ENCODE data around the gene COQ9. TPM values are rescaled to one million over a fixed set of nuclear protein-coding genes. Genes with fewer than 3 reads are reported as not detected.

The COQ9 gene
- total RNA-seq, 1 donor from 2014 or later = 48.3 TPM

DNA sequence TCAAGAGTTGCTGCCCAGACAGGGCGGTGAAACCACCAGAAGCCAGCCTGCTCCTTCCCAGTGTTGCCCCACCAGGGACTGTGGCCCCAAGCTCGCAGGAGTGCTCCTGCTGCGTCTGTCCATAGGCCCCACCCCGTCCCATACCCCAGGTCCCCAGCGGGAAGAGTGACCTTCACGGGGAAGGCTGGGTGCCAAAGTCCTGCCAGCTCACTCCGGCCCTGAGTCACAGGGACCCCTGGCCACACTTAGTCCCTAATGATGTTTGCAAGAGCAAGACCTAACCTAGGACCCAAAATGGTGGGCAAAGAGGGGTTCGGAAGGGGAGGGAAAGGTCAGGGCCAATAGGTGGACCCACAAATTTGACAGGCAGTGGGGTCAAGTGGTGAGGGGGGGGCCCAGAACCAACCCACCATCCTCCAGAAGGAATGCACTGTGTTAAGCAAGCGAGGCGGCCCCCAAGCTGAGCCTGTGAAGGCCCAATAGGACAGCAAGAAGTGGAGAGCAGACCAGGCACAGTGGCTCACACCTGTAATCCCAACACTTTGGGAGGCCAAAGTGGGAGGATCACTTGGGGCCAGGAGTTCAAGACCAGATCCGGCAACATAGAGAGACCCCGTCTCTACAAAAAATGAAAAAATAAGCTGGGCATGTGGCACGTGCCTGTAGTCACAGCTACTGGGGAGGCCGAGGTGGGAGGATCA, 35.7 kb downstream of the COQ9 start:
- no peak overlapping the region for H3K4me3 Mint-ChIP-seq
- H3K9me3 Mint-ChIP-seq = no peaks in the 10 kb centered on the region
- DNase-seq (ENCODE audit: low spot score in 2 of 2, unreplicated experiment in 2 of 2) = no peak
- H3K36me3 Mint-ChIP-seq = peaks cover 6% of the 10 kb centered on the region
- H3K27me3 Mint-ChIP-seq (ENCODE audit: low read depth) = no peaks in the 10 kb centered on the region
- H3K4me1 Mint-ChIP-seq = peaks cover 69% of the 10 kb centered on the region
- peak overlapping the region; percentile 12 for H3K27ac Mint-ChIP-seq
- TF ChIP-seq, protein P1, sequence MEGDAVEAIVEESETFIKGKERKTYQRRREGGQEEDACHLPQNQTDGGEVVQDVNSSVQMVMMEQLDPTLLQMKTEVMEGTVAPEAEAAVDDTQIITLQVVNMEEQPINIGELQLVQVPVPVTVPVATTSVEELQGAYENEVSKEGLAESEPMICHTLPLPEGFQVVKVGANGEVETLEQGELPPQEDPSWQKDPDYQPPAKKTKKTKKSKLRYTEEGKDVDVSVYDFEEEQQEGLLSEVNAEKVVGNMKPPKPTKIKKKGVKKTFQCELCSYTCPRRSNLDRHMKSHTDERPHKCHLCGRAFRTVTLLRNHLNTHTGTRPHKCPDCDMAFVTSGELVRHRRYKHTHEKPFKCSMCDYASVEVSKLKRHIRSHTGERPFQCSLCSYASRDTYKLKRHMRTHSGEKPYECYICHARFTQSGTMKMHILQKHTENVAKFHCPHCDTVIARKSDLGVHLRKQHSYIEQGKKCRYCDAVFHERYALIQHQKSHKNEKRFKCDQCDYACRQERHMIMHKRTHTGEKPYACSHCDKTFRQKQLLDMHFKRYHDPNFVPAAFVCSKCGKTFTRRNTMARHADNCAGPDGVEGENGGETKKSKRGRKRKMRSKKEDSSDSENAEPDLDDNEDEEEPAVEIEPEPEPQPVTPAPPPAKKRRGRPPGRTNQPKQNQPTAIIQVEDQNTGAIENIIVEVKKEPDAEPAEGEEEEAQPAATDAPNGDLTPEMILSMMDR (IDR thresholded peaks at IDR 0.05; ENCODE audit: unreplicated experiment) = no peak

DNA sequence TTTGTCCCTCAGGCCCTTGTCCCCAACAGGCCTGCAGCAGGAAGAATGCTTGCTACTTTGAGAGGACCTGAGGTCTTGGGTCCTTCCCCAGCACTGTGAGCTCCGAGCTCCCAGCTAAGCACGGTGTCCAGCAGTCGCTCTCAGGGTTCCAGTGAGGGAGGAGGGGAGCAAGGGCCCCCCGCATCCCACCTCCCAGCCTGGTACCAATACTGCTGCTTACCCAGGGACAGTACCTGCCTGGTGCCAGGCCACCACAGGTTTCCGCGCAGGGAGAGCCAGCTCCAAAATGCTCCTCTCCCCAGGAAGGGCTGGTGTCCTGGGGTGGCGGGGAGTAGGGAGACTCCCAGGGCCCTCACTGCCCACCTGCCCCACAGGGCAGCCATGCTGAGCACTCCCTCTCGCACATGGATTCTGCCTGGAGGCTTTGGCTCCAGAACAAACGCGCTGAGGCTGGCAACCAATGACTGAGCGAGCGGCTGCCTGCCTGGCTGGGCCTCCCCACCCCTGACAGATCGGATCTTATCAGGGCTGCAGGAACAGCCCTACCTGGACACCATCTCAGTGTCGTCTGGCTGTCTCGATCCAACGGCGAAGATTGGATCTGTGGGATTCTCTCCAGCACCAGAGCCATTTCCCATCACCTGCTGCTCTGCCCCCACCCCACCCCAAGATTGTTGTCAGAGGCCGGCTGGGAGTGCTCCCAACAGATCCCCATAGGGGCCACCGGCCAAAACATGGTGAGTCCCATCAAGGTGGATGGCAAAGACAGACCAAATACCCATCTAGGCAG, 36.6 kb downstream of the COQ9 start:
- DNase-seq (ENCODE audit: low spot score in 2 of 2, unreplicated experiment in 2 of 2) = no peak
- Mint-ChIP-seq H3K4me3 (peak overlapping the region; percentile 92), H3K27me3 (ENCODE audit: low read depth) (no peaks in the 10 kb centered on the region), H3K36me3 (peaks cover 3% of the 10 kb centered on the region), H3K4me1 (peaks cover 70% of the 10 kb centered on the region), H3K27ac (peak overlapping the region; percentile 77), H3K9me3 (no peaks in the 10 kb centered on the region)
- TF ChIP-seq, protein P1 (IDR thresholded peaks at IDR 0.05; ENCODE audit: unreplicated experiment) = no peak

DNA sequence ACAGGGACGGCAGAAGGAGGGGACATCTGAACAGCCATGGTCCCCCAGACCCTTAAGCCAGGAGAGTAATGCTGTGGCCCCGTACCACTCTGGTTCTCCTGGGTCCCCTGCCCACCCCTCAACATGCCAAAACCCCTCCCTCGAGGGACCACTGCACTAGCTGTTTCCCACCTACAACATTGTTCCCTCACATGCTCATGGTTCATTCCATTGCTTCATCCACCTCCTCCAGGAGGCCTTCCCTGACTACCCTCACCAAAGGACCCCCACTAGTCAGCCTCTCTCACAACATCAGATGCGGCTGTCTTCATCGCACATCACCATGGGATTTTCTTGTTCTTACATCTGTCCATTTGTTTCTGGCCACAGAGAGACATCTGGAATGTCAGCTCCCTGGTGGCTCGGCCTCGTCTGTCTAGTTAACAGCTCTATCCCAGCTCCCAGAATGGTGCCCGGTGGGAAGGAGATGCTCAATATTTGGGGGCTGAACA, 37.3 kb downstream of the COQ9 start:
- Mint-ChIP-seq H3K9me3 (no peaks in the 10 kb centered on the region), H3K27ac (peak overlapping the region; percentile 76), H3K4me3 (peak overlapping the region; percentile 92), H3K4me1 (peaks cover 67% of the 10 kb centered on the region), H3K27me3 (ENCODE audit: low read depth) (no peaks in the 10 kb centered on the region), H3K36me3 (no peaks in the 10 kb centered on the region)
- DNase-seq (ENCODE audit: low spot score in 2 of 2, unreplicated experiment in 2 of 2) = no peak
- TF ChIP-seq, protein P1 (IDR thresholded peaks at IDR 0.05; ENCODE audit: unreplicated experiment) = no peak

DNA sequence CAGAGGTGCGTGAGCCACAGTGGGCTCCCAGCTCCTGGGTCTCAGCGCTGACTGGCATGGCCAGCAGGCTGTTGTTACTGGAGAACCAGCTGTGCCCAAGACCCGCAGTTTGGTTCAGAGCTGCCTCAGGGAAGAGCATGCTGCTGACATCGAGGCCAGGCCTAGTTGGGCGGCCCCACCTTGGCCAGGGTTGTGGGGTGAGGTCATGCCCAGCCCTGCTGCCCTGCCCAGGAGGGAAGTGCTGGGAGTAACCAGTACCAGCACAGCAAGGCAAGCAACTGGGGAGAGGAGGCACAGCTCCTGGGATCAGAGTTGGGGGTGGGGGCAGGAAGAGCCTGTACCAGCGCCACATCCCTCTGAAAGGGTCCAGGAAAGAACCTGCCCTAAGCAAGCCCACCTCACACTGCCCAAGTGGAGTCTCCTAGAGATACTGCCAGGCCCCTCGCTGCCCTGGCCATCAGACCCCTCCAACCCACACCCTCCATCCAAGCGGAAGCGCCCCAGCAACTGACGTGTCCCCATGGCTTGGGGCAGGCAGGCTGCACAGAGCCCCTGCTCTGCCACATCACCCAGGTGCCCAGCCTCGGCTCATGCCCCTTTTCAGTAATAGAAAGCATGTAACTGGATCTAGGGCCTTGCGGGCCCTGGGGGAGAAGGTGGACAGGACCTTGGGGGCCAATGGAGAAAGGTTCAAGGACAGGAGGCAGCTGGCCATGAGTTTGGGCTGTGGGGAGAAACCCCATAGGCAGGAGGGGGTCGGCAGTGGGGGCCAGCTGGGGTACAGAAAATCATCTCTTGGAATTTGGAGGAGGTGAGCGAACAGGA, 38.0 kb downstream of the COQ9 start:
- DNase-seq (ENCODE audit: low spot score in 2 of 2, unreplicated experiment in 2 of 2) = no peak
- TF ChIP-seq, protein P1 (IDR thresholded peaks at IDR 0.05; ENCODE audit: unreplicated experiment) = no peak
- H3K36me3 Mint-ChIP-seq = no peaks in the 10 kb centered on the region
- H3K4me3 Mint-ChIP-seq = peak overlapping the region; percentile 92
- H3K9me3 Mint-ChIP-seq = no peaks in the 10 kb centered on the region
- peak overlapping the region; percentile 92 for H3K27ac Mint-ChIP-seq
- no peaks in the 10 kb centered on the region for H3K27me3 Mint-ChIP-seq (ENCODE audit: low read depth)
- peaks cover 60% of the 10 kb centered on the region for H3K4me1 Mint-ChIP-seq

All from mesothelial cell of epicardium (in vitro differentiated cells).